Activated CD8-positive, alpha-beta memory T cell treated with anti-CD3 and anti-CD28 coated beads for 24 hours (primary cell): Measurements from ENCODE around the gene ELOVL6.
A peak's percentile ranks its signal among the peaks of the same experiment; 100 is the strongest.
"Not testable (repeated sequence)": the region's sequence is repeated elsewhere in the genome, so short reads cannot be mapped to it uniquely, and the experiment has no call there.

Experiments used
- DNase-seq: peaks from one replicate; pipeline ENCODE4 v3.0.0-alpha.2; 2020

ELOVL6 gene

GRCh38 chr4:110198435-110199416 lies at the start of gene ELOVL6:
Gene ELOVL6 (minus strand): TSS chr4:110198615. CDS start chr4:110198335, 280 bp downstream.
- peak; percentile 77 for DNase-seq

GRCh38 chr4:110248100-110248499 lies 49.7 kb upstream of the ELOVL6 start:
- DNase-seq: no peak

- DNase-seq: no peak
These were observed 49.2 kb upstream of the ELOVL6 start for GRCh38 chr4:110247591-110247990.

- no peak for DNase-seq
These were observed 47.2 kb upstream of the ELOVL6 start for GRCh38 chr4:110245577-110245976.

- no peak for DNase-seq
These were observed 37.9 kb upstream of the ELOVL6 start for GRCh38 chr4:110236324-110236723.

GRCh38 chr4:110233581-110233980 lies 35.2 kb upstream of the ELOVL6 start:
- DNase-seq: not testable (repeated sequence)

- DNase-seq: no peak
These were observed 33.5 kb upstream of the ELOVL6 start for GRCh38 chr4:110231869-110232268.

GRCh38 chr4:110229266-110229665 lies 30.9 kb upstream of the ELOVL6 start:
- no peak for DNase-seq

GRCh38 chr4:110224812-110225211 lies 26.4 kb upstream of the ELOVL6 start:
- no peak for DNase-seq

- no peak for DNase-seq
These were observed 25.7 kb upstream of the ELOVL6 start for GRCh38 chr4:110224142-110224541.

GRCh38 chr4:110218935-110219334 lies 20.5 kb upstream of the ELOVL6 start:
- DNase-seq: not testable (repeated sequence)

- DNase-seq: not testable (repeated sequence)
These were observed 18.8 kb upstream of the ELOVL6 start for GRCh38 chr4:110217181-110217580.

- no peak for DNase-seq
These were observed 17.7 kb upstream of the ELOVL6 start for GRCh38 chr4:110216129-110216528.

GRCh38 chr4:110211770-110212061 lies 13.3 kb upstream of the ELOVL6 start:
- DNase-seq: no peak

GRCh38 chr4:110211007-110211769 lies 12.8 kb upstream of the ELOVL6 start:
- DNase-seq: no peak

- no peak for DNase-seq
These were observed 10.0 kb upstream of the ELOVL6 start for GRCh38 chr4:110208419-110208818.

- DNase-seq: no peak
These were observed 8.8 kb upstream of the ELOVL6 start for GRCh38 chr4:110207233-110207632.

- DNase-seq: no peak
These were observed 3.6 kb upstream of the ELOVL6 start for GRCh38 chr4:110202024-110202423.

- DNase-seq: no peak
These were observed 3.1 kb upstream of the ELOVL6 start for GRCh38 chr4:110201502-110201901.

GRCh38 chr4:110200689-110201088 lies 2.3 kb upstream of the ELOVL6 start:
- no peak for DNase-seq

- no peak for DNase-seq
These were observed 373 bp downstream of the ELOVL6 start for GRCh38 chr4:110198049-110198434.

GRCh38 chr4:110197529-110198042 lies 829 bp downstream of the ELOVL6 start:
- peak; percentile 87 for DNase-seq

- DNase-seq: peak; percentile 86
These were observed 1.4 kb downstream of the ELOVL6 start for GRCh38 chr4:110196871-110197528.
